SHP77 (cell line): Measurements from ENCODE around the gene LRIG2.

Source experiments
- DNase-seq, 2 experiments: peaks; one replicate each; lab custom pipeline; 2025; lab: John Stamatoyannopoulos, UW

Gene LRIG2

DNA sequence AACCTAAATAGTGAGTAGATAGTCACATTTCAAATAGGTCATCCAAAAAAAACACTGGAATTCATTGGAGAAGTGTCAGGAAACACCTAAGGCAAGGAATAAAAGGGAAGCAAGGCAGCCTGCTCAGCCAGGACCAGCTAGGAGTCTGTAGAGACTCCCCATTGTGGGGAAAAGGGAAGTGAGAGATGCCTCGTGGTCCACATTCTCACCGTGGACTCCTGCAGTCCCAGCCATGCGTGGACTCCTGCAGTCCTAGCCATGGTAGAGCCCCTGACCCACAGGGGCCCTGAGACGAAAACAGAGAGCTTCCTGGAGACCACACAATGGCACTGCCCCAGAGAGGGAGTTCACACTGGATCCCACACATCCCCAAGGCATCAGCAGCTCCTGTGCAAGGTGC is 97.5 kb downstream of the LRIG2 start:
- no peak for DNase-seq

- DNase-seq, result no peak
Observed at GRCh38 chr1:113178106-113178505, 105.1 kb downstream of the LRIG2 start.

GRCh38 chr1:113178522-113178921 is 105.5 kb downstream of the LRIG2 start:
- no peak for DNase-seq
